SK-N-SH (cell line): ENCODE results near the gene FAM120A.

ENCODE experiments used
- EP300 ChIP-seq, 2 experiments: IDR thresholded peaks; 2 replicates each; pipeline versions ENCODE4 v1.4.0 to v1.6.1; 2012; ENCODE audit warnings: borderline replicate concordance in 1 of 2, low read depth in 1 of 2, low read length in 1 of 2
- FOXM1 ChIP-seq: IDR thresholded peaks from 2 replicates; pipeline ENCODE4 v1.4.0; 2012; ENCODE audit warnings: low read depth, mild to moderate bottlenecking
- RAD21 ChIP-seq: IDR thresholded peaks from 2 replicates; pipeline ENCODE4 v1.6.1; 2012; ENCODE audit warnings: mild to moderate bottlenecking, low read length
- TEAD4 ChIP-seq: IDR thresholded peaks from 2 replicates; pipeline ENCODE4 v1.4.0; 2012; ENCODE audit warnings: mild to moderate bottlenecking, borderline replicate concordance; ENCODE audit not compliant: insufficient read depth
- TF ChIP-seq, protein P1 (sequence below): fragments of 200-600 bp; sonication (generic); IDR thresholded peaks from 2 replicates; pipeline ENCODE4 v1.6.1; 2017; ENCODE audit warnings: antibody characterized with exemption, mild to moderate bottlenecking, moderate library complexity
- TF ChIP-seq, protein P2 (sequence below): IDR thresholded peaks from 2 replicates; pipeline ENCODE4; 2012

DNA sequence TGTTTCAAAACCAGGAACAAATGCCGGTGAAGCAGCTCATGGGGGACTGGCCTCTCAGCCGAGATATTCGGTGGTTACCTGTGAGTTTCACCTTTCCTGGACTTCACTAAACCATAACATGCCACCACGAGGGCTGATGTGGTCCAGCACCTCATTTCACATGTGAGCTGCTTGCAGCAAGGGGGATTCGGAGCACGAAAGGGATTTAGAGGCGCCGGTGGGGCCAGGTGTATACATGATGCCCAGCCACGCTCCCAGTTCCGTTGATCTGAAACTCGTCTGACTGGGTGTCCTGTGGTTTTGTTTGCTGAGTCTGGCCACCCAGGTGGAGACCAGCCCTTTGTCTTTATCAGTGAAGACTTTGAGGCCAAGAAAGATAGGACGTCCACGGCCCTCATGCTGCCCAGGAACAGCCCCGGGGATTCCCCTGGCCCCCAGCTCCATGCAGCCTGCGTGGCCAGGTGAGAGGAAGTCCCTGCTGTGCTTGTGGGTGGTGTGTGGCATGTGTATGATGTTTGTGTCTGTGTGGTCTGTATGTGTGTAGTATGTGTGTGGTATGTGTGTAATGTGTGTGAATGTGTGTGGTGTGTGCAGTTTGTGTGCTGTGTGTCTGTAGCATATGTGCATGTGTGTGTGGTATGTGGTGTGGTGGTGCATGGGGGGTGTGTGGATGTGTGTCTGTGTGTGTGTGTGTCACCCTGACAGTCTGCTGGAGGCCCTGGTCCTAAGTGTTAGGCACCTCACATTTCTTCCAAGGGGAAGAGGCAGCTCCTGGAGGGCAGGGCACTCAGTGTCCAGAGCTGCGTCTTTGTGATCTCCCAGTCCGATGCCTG is 148.3 kb downstream of the FAM120A start:
- TF ChIP-seq EP300 (IDR thresholded peaks at IDR 0.05; ENCODE audit: borderline replicate concordance in 1 of 2, low read depth in 1 of 2, low read length in 1 of 2) (no peak), TEAD4 (no peak), FOXM1 (no peak), RAD21 (no peak)
- TF ChIP-seq, protein P1, sequence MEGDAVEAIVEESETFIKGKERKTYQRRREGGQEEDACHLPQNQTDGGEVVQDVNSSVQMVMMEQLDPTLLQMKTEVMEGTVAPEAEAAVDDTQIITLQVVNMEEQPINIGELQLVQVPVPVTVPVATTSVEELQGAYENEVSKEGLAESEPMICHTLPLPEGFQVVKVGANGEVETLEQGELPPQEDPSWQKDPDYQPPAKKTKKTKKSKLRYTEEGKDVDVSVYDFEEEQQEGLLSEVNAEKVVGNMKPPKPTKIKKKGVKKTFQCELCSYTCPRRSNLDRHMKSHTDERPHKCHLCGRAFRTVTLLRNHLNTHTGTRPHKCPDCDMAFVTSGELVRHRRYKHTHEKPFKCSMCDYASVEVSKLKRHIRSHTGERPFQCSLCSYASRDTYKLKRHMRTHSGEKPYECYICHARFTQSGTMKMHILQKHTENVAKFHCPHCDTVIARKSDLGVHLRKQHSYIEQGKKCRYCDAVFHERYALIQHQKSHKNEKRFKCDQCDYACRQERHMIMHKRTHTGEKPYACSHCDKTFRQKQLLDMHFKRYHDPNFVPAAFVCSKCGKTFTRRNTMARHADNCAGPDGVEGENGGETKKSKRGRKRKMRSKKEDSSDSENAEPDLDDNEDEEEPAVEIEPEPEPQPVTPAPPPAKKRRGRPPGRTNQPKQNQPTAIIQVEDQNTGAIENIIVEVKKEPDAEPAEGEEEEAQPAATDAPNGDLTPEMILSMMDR, result no peak
- TF ChIP-seq, protein P2, sequence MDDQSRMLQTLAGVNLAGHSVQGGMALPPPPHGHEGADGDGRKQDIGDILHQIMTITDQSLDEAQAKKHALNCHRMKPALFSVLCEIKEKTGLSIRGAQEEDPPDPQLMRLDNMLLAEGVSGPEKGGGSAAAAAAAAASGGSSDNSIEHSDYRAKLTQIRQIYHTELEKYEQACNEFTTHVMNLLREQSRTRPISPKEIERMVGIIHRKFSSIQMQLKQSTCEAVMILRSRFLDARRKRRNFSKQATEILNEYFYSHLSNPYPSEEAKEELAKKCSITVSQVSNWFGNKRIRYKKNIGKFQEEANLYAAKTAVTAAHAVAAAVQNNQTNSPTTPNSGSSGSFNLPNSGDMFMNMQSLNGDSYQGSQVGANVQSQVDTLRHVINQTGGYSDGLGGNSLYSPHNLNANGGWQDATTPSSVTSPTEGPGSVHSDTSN, result no peak
